Heart right ventricle (tissue), 16 donors: Measurements from ENCODE around the gene OCA2. TPM values are rescaled to one million over a fixed set of nuclear protein-coding genes. Genes with fewer than 3 reads are reported as not detected.

Source experiments
- ATAC-seq, 8 donors: fragments of 200-7000 bp; cut with Tn5 transposase; one replicate each; pipeline ENCODE4 v1.9.1; 2020; ENCODE audit warnings: mild to moderate bottlenecking in 8 of 8, moderate library complexity in 8 of 8, moderate number of reproducible peaks in 1 of 8
- DNase-seq, 2 donors: peaks; one replicate each; pipeline ENCODE4 v3.0.0-alpha.2; 2020
- H3K27ac ChIP-seq, 10 donors: fragments of 200-600 bp; sonication (generic) in 2 of 10; one replicate each; pipeline versions ENCODE4 v1.5.0 to v1.8.0; 2020 to 2022; ENCODE audit warnings: mild to moderate bottlenecking in 3 of 10
- H3K27me3 ChIP-seq, 7 donors: fragments of 200-600 bp; one replicate each; pipeline ENCODE4 v1.8.0; 2021 to 2022; ENCODE audit warnings: mild to moderate bottlenecking in 2 of 7
- H3K36me3 ChIP-seq, 9 donors: fragments of 200-600 bp; sonication (generic) in 1 of 9; one replicate each; pipeline versions ENCODE4 v1.5.0 to v1.8.0; 2020 to 2022; ENCODE audit warnings: mild to moderate bottlenecking in 2 of 9
- H3K4me1 ChIP-seq, 9 donors: fragments of 200-600 bp; sonication (generic) in 1 of 9; one replicate each; pipeline versions ENCODE4 v1.5.0 to v1.8.0; 2020 to 2022; ENCODE audit warnings: mild to moderate bottlenecking in 4 of 9
- H3K4me3 ChIP-seq, 10 donors: fragments of 200-600 bp; sonication (generic) in 2 of 10; one replicate each; pipeline versions ENCODE4 v1.5.0 to v1.8.0; 2020 to 2022; ENCODE audit warnings: mild to moderate bottlenecking in 7 of 10, moderate library complexity in 2 of 10
- H3K9me3 ChIP-seq, 11 donors: fragments of 200-600 bp in 10 of 11; sonication (generic) in 2 of 11; one replicate each; pipeline versions ENCODE4 v1.5.0 to v1.8.0; 2013 to 2022; ENCODE audit warnings: mild to moderate bottlenecking in 2 of 11, control low read depth in 1 of 11, moderate library complexity in 1 of 11
- WGBS, 2 donors: extraction: QIAGEN DNeasy Blood & Tissue Kit; methylation state at CpG; one replicate each; pipeline ENCODE4 v1.1.7; 2013; ENCODE audit warnings: inconsistent platforms in 1 of 2; 5-methylcytosine and 5-hydroxymethylcytosine counted together
- intact Hi-C, 10 donors: fragments of 100-400 bp; cut with DNase I; formaldehyde crosslinking; loops; one replicate each; pipeline versions ENCODE4 v1.11.1 to v1.14.2; 2022
- polyA plus RNA-seq, 2 donors: library from polyadenylated mRNA; stranded (reverse); fragments of 200-250 nt; gene quantifications; one replicate each; pipeline ENCODE4 v1.2.3, GENCODE V29; 2013
- total RNA-seq, 10 donors: library from RNA; stranded (reverse); fragmentation: NEBNext Ultra II Directional in 3 of 10; extraction: Animal tissue kit (Norgen Biotek cat#: 25700) in 3 of 10; gene quantifications; one replicate each; pipeline versions ENCODE4 v1.2.1 to v1.2.4, GENCODE V29; 2021 to 2023
- TF ChIP-seq, protein P1 (sequence below), 9 donors: fragments of 200-600 bp; sonication (generic) in 2 of 9; IDR thresholded peaks; one replicate each; pipeline versions ENCODE4 v1.5.0 to v1.8.0; 2021 to 2022; ENCODE audit warnings: antibody characterized with exemption in 9 of 9, mild to moderate bottlenecking in 5 of 9, moderate library complexity in 1 of 9
- donor health status: Arrhythmogenic right ventricular cardiomyopathy.
- donor health status: ischemic (EF 13 %, LVEDD 7.1; RV severe dilation, severe dysfunction).
- donor health status: healthy with polysubstance abuse.
- donor health status: DM: no; HTN: yes; CAD: no.
- donor health status: DM: no; HTN: no; CAD: no.
- donor health status: ischemic (EF 25% LVEDD 6.9; RV normal size, moderate dysfunction).
- donor health status: ischemic (EF 25% LVEDD 5.7; RV mildly dilated, moderate dysfunction).
- donor health status: healthy.
- donor health status: DM: yes; HTN: yes; CAD: no.
- donor health status: Ischemic cardiomyopathy.
- donor health status: ischemic (EF 35%, LVEDD 5.7; RV mildly dilated, moderate dysfunction).
- donor health status: nonischemic (EF 11% LVEDD 7.7; RV severe dilation, severe dysfunction).
- donor health status: DM: yes; HTN: yes; CAD: no.
- donor health status: PGD.
- donor health status: ischemic (EF 29% LVEDD 5.4; RV normal size, mild dysfunction).
- donor health status: nonischemic (EF 23%, LVEDD 6.1; RV moderate dilation, normal function).

Gene OCA2
- total and polyA plus RNA-seq, 12 donors: 0.04 to 0.32 (median 0.17) TPM; not detected in 6

- intact Hi-C loops: no loop called here
- no peaks in the 10 kb centered on the region for H3K4me1 ChIP-seq
- 74 to 80% methylated on average over 4 of the region's 4 CpGs for WGBS, 2 donors
- no peak overlapping the region for H3K27ac ChIP-seq
- H3K4me3 ChIP-seq: no peak overlapping the region
- peaks cover 0 to 23% (median 0%) of the 10 kb centered on the region in 11 donors for H3K9me3 ChIP-seq
- ATAC-seq (no peak), DNase-seq (no peak)
- TF ChIP-seq, protein P1, sequence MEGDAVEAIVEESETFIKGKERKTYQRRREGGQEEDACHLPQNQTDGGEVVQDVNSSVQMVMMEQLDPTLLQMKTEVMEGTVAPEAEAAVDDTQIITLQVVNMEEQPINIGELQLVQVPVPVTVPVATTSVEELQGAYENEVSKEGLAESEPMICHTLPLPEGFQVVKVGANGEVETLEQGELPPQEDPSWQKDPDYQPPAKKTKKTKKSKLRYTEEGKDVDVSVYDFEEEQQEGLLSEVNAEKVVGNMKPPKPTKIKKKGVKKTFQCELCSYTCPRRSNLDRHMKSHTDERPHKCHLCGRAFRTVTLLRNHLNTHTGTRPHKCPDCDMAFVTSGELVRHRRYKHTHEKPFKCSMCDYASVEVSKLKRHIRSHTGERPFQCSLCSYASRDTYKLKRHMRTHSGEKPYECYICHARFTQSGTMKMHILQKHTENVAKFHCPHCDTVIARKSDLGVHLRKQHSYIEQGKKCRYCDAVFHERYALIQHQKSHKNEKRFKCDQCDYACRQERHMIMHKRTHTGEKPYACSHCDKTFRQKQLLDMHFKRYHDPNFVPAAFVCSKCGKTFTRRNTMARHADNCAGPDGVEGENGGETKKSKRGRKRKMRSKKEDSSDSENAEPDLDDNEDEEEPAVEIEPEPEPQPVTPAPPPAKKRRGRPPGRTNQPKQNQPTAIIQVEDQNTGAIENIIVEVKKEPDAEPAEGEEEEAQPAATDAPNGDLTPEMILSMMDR (IDR thresholded peaks at IDR 0.05): no peak
- no peaks in the 10 kb centered on the region for H3K36me3 ChIP-seq
- H3K27me3 ChIP-seq: no peaks in the 10 kb centered on the region
Measured at GRCh38 chr15:27820722-27821121, 278.4 kb downstream of the OCA2 start.

DNA sequence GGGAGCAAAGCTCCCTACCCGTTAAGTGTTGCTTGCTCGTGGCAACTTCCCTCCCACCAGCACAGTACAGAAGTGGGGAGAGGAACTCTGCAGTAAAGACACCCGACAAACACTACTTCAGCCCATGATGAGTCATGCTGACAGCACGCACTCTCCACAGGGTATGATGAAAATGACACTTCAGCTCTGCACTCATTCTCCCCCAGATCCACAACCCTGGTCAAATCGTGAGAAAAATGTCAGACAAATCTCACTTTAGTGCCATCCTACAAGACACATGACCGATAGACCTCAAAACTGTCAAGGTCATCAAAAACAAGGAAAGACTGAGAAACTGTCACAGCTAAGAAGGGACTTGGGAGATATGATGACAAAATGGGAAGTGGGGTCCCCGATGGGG is 278.9 kb downstream of the OCA2 start:
- no peaks in the 10 kb centered on the region for H3K36me3 ChIP-seq
- intact Hi-C loops: no loop called here
- no peaks in the 10 kb centered on the region for H3K27me3 ChIP-seq
- H3K9me3 ChIP-seq: peaks cover 0 to 23% (median 0%) of the 10 kb centered on the region in 11 donors
- H3K4me1 ChIP-seq: no peaks in the 10 kb centered on the region
- ATAC-seq: no peak
- WGBS, 2 donors: 71 to 74% methylated on average over 7 of the region's 7 CpGs
- no peak for DNase-seq
- H3K27ac ChIP-seq: no peak overlapping the region
- TF ChIP-seq, protein P1 (IDR thresholded peaks at IDR 0.05): no peak
- no peak overlapping the region for H3K4me3 ChIP-seq

- Histone ChIP-seq H3K27ac (no peak overlapping the region), H3K36me3 (no peaks in the 10 kb centered on the region), H3K27me3 (no peaks in the 10 kb centered on the region), H3K4me3 (no peak overlapping the region), H3K9me3 (peaks cover 0 to 23% (median 0%) of the 10 kb centered on the region in 11 donors), H3K4me1 (no peaks in the 10 kb centered on the region)
- 48 to 52% methylated on average over 3 of the region's 3 CpGs for WGBS, 2 donors
- ATAC-seq (no peak), DNase-seq (no peak)
- intact Hi-C loops: no loop called here
- TF ChIP-seq, protein P1 (IDR thresholded peaks at IDR 0.05): no peak
Measured at GRCh38 chr15:27817258-27817657, 281.9 kb downstream of the OCA2 start.

DNA sequence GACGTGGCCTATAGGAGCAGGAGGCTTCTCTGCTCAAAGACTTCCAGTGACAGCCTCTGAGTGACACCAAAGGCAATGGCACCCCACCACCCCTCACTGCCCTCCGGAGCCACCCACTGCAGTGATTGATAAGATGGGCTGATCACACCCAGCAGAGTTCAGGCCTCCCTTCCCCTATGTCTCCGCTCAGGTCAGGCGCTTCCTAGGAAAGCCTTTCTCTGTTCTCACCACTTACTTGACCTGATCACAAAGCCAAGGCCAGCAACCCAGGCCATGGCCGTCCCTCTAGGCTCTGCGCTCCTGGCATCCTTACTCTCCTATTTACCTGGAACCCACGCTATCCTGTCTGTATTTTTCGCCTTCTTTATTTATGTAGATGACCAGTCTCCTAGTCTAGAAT is 282.3 kb downstream of the OCA2 start:
- Histone ChIP-seq H3K27ac (no peak overlapping the region), H3K4me1 (no peaks in the 10 kb centered on the region), H3K9me3 (peaks cover 0 to 23% (median 0%) of the 10 kb centered on the region in 11 donors), H3K36me3 (no peaks in the 10 kb centered on the region), H3K4me3 (no peak overlapping the region), H3K27me3 (no peaks in the 10 kb centered on the region)
- WGBS, 2 donors: 86 to 89% methylated on average over 8 of the region's 8 CpGs
- intact Hi-C loops: no loop called here
- DNase-seq: no peak
- no peak for ATAC-seq
- TF ChIP-seq, protein P1 (IDR thresholded peaks at IDR 0.05): no peak
